Nucleus accumbens (tissue), 56 donors: ENCODE results near the gene RPS27L.
"Not testable (repeated sequence)": the region's sequence is repeated elsewhere in the genome, so short reads cannot be mapped to it uniquely, and the experiment has no call there.

ENCODE experiments used
- DNase-seq, 56 donors: peaks; one replicate each; lab custom pipeline; 2025; lab: John Stamatoyannopoulos, UW

The RPS27L gene

GRCh38 chr15:63145426-63145825, 11.9 kb downstream of the RPS27L start:
- DNase-seq: no peak

DNA sequence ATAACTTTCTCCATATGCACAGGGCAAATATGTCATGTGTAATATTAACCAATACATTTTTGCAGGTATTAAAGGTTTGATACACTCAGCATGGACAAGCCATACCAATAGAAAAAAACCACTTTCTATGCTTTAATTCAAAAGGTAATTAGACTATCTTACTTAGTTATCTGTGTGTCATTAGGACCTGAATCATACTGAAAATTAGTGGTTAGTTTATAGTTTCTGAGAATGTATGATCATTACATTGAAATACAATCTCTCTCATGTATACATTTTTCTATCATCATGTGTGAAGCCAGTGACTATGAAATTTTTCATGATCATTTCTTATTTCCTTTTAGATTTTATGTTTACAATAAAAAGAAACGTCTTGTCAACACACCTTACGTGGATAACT, 16.3 kb downstream of the RPS27L start:
- DNase-seq: no peak

DNA sequence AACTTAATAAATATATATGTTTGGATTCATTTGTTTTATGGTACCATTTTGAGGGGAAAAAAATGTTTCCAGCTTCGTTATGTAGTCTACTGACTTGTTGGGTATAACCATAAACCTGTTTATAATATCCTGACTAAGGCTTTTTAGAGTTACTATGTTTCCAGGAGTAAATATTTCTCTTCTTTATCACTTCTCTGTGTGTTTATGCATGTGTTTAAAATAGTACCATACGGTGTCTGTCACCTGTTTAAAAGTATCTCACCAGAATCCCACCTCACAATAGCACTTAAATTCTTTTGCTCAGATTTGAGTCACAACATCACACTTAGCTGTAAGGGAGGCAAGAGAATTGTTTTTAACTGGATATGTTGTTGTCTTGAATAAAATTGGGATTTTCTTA, 20.5 kb downstream of the RPS27L start:
- no peak for DNase-seq

DNA sequence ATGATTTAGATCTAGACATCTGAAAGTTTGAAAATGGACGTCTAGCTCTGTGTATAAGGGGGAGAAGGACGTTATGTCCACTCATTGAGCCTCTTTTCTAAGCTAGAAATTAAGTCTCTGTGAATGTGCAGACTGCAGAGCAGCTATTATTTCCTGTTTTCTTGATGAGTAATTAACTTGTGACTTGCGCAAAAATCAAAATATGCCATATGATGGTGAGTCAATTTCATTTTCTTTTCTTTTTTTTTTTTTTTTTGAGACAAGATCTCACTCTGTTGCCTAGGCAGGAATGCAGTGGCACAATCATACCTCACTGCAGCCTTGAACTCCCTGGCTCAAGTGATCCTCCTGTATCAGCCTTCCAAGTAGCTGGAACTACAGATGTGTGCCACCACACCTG, 21.5 kb downstream of the RPS27L start:
- DNase-seq: no peak

- DNase-seq: no peak
These were observed 22.0 kb downstream of the RPS27L start for GRCh38 chr15:63135281-63135680.

DNA sequence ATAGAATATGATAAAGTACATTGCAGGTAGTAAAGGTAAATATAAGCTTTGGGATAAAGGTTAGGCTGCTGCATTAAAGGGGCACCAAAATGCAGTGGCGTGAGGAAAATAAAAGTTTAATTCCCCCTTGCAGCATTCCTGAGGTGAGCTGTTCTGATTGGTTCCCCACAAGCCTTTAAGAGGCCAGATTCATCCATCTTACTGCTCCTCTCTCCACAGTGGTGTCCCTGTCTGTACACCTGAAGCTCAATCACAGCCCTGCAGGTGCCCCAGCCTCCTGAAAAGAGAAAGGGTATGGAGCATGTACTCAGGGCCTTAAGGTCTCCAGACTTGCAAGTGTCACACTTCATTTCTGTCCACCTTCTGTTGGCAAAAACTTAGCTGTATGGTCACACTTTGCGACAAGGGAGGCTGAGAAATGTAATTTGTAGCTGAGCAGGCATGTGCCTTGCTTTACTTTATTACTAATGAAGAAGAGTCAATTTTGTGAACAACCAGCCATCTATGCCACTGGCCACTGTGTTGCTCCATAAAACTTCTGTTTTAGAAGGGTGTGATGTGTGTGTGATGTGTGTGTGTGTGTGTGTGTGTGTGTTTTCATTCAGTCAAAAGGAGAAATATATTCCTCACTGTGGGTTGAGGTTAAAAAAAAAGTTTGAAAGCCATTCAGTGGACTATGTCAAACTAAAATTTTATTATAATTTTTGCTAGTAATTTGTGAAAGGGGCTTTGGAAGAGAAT, 22.9 kb downstream of the RPS27L start:
- no peak for DNase-seq

DNA sequence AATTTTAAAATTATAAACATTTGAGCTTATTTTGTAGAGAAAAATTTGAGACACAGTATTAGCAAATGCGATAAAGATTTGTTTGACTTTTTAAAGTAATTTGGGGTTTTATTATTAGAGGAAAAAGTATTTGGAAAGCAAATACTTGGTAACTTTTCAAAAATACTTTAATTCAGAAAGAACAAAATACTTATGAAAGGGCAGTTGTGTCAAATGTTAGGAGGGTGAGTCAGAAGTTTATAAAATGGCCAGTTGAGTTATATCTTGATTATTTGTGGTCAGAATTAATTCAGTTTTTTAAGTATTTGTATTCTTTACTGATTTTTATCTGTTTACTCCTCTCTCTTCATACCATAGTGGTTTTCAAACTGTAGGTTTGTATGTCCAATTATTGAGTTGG, 23.5 kb downstream of the RPS27L start:
- DNase-seq: no peak

DNA sequence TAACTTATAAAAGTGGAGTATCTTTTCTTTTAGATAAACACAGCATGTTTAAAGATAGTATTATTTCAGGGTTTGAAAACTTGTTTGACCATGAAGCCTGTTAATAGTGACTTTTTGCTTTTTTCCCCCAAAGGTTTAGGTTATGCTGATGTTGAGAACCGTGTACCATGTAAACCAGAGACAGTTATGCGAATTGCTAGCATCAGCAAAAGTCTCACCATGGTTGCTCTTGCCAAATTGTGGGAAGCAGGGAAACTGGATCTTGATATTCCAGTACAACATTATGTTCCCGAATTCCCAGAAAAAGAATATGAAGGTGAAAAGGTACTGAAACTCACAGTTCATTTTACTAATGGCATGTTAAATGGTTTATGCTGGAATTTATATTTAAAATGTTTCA, 30.6 kb downstream of the RPS27L start:
- DNase-seq: no peak

- no peak for DNase-seq
These were observed 32.8 kb downstream of the RPS27L start for GRCh38 chr15:63124506-63124905.

GRCh38 chr15:63122002-63122875, 35.0 kb downstream of the RPS27L start:
- peak; percentile 9 to 84 (median 63) for DNase-seq

DNA sequence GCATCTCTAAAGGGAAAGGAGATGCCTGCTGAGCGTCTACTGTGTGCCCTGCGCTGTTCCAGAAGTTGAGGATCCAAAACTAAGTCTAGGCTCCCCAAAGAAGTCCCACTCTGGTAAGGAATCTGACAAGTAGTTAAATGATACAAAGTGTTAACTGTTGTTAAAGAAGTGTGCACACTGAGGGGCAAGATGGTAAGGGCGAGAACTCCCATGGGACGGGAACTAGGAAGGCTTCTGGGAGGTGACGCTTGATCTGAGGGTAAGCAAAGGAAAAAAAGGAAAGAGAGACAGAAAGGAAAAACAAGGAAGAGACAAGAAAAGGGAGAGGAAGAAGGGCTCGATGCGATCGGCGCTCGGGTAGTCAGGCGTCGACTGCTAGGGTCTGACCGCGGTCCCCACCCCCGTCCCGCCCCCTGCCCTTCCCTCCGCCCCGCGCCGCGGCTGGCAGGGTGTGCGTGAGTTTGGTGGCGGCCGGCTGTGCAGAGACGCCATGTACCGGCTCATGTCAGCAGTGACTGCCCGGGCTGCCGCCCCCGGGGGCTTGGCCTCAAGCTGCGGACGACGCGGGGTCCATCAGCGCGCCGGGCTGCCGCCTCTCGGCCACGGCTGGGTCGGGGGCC, 35.8 kb downstream of the RPS27L start, which contains the start of gene LACTB:
TSS of gene LACTB (plus strand) at position 480 of the 620 bp plus-strand sequence. CDS start at position 491, 11 bp downstream.
- DNase-seq: peak in 55 of 56 donors; percentile 36 to 91 (median 81)

DNA sequence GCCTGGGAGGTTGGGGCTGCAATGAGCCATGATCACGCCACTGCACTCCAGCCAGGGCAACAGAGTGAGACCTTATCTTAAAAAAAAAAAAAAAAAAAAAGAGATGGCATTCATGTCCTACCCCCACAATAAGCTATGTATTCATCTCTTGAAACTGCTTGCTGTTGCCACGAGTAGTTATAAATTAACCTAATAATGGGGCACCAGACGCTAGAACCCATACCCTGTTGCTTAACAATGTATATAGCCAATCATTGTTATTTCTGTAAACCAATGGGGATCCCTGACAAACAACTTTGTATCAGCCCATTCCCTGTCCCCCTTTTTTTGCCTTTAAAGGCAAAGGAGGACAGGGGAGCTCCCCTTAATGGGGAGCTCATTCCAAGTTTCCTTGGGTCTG, 38.4 kb downstream of the RPS27L start:
- DNase-seq: no peak

GRCh38 chr15:63114465-63114864, 42.8 kb downstream of the RPS27L start:
- no peak for DNase-seq

DNA sequence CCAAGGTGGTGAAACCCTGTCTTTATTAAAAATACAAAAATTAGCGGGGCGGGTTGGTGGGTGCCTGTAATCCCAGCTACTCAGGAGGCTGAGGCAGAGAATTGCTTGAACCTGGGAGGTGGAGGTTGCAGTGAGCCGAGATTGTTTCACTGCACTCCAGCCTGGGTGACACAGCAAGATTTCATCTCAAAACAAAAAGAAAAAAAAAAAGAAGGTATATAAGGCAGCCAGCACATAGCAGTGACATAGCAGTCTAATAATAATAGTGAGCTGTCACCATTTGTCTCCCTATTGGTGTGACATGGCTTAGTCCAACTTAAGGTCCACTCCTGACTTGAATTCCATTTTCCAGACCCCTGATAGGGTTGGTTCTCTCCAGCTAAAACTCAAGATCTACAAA, 44.4 kb downstream of the RPS27L start:
- no peak for DNase-seq

- no peak for DNase-seq
These were observed 45.8 kb downstream of the RPS27L start for GRCh38 chr15:63111481-63111880.

DNA sequence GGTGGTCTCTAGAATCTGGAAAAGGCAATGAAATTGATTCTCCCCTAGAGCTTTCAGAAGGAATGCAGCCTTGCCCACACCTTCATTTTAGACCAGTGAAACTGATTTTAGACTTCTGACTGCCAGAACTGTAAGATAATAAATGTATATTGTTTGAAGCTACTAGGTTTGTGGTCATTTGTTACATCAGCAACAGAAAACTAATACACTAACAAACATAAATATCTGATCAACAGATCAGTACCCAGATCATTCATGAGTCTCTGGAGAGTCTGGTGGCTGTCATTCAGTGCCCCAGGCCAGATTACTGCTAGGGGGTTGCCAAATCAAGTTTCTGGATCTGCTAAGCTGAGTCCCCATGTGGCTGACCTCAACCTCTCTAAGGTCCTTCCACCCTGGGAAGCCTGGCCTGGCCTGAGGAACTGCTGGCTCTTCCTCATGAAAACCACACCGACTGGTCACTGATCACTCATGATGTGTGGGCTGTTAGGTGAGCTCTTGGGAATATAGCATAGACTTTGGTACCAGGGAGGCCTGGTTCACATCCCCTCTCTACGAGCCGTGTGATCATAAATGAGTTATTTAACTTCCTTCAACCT, 46.8 kb downstream of the RPS27L start:
- DNase-seq: no peak

DNA sequence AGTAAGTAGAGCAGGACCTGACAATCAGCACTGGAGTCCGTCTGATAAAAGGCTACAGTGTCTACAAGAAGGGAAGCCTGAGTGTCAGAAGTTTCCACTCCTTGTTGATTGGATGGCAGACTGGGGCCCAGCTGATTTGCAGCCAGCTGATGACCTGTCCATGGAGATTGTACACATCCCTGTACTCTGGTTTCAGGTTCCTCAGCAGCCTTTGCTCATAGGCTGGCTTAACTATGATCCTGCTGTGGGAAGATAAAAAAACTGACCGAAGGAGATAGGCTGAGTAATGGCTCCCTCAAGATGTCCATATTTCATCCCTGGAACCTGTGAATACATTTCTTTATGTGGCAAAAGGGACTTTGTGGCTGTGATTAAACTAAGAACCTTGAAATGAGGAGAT, 47.4 kb downstream of the RPS27L start:
- DNase-seq: no peak

DNA sequence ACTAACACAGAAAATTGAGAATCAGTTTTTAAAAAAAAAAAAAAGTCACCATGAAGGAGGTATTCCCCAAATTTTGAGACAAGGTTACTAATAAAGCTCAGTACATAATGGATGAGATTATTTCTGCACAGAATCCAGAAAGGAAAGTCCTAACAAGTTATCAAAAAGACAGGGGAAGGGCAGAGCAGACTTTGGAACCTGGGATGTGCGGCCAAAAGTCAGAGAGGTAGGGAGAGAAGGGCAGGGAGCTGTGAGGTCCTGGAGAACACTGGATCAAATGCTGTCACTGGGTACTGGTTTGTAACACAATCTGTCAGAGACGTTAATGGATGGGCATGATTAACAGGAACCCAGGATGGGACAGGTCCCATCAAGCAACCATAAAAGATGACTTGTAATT, 47.8 kb downstream of the RPS27L start:
- no peak for DNase-seq

GRCh38 chr15:63107895-63108546, 49.3 kb downstream of the RPS27L start:
- DNase-seq: no peak

DNA sequence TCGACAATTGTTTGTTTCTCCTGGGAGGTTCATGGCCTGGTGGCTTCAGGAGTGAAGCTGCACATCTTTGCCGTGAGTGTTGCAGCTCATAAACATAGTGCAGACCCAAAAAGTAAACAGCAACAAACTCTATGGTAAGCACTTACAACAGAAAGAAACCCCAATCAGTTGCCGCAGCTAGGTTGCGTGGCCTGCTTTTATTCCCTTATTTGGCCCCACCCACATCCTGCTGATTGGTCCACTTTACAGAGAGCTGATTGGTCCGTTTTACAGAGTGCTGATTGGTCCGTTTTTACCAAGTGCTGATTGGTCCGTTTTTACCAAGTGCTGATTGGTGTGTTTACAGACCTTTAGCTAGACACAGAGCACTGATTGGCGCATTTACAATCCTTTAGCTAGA, 51.9 kb downstream of the RPS27L start:
- not testable (repeated sequence) for DNase-seq
